KOPT-K1 (cell line): Measurements from ENCODE around the gene ADAMTS6.

Experiments used
- H3K27ac ChIP-seq: fragments of 200-600 bp; sonication (generic); 2 replicates; pipeline ENCODE4 v1.5.1; 2016; ENCODE audit warnings: antibody characterized with exemption, mild to moderate bottlenecking, low read depth, low read length; ENCODE audit not compliant: poor library complexity, severe bottlenecking
- H3K36me3 ChIP-seq: fragments of 200-600 bp; sonication (generic); 2 replicates; pipeline ENCODE4 v1.5.1; 2017; ENCODE audit warnings: antibody characterized with exemption, mild to moderate bottlenecking, low read length, moderate library complexity; ENCODE audit not compliant: insufficient read depth
- H3K9me3 ChIP-seq: fragments of 200-600 bp; sonication (generic); 2 replicates; pipeline ENCODE4 v1.5.1; 2017; ENCODE audit warnings: antibody characterized with exemption, low read length, mild to moderate bottlenecking; ENCODE audit not compliant: insufficient read depth, poor library complexity, severe bottlenecking

Gene ADAMTS6

DNA sequence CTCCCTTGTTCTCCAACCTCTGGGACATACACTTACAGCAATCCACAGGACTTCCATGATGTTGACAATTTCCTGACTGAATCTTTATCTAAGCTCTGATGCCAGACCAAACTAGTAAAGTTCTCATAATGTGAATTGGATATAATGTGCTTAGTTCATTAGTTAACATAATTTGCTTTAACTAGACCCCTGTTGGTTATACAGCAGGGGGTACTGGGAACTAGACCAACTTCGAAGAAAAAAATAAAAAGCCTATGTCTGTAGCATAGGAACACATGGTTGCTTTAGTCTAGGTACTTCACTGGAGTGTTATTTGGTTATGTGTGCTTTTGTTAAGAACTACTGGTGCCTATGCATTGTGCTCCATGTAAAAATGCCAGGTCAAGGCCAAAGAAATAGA is 173.8 kb downstream of the ADAMTS6 start:
- no peaks in the 10 kb centered on the region for H3K36me3 ChIP-seq
- H3K27ac ChIP-seq, result no peak overlapping the region
- no peaks in the 10 kb centered on the region for H3K9me3 ChIP-seq

GRCh38 chr5:65307088-65307487 is 174.6 kb downstream of the ADAMTS6 start:
- no peaks in the 10 kb centered on the region for H3K36me3 ChIP-seq
- H3K27ac ChIP-seq, result no peak overlapping the region
- H3K9me3 ChIP-seq, result no peaks in the 10 kb centered on the region

GRCh38 chr5:65305913-65306312 is 175.8 kb downstream of the ADAMTS6 start:
- no peak overlapping the region for H3K27ac ChIP-seq
- H3K9me3 ChIP-seq, result no peaks in the 10 kb centered on the region
- H3K36me3 ChIP-seq, result no peaks in the 10 kb centered on the region

- no peak overlapping the region for H3K27ac ChIP-seq
- H3K36me3 ChIP-seq, result no peaks in the 10 kb centered on the region
- H3K9me3 ChIP-seq, result no peaks in the 10 kb centered on the region
Observed at GRCh38 chr5:65299861-65300260, 181.9 kb downstream of the ADAMTS6 start.

DNA sequence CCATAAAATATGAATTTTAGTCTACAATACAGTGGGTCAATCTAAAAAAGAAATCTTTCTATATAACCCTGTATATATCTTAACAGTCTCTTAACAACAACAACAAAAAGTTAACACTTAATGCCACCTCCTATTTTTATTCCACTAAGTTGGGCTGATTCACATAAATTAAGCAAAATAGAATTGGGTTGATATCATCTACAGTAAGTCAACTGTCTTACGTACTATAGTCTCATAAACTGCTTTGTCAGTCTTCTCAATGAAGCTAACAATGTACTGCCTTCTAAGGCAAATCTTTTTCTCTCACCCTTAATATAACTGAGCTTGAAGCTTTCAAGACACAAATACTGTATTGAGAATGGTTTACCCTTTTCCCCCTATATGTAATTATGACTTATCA is 185.7 kb downstream of the ADAMTS6 start:
- H3K9me3 ChIP-seq, result no peaks in the 10 kb centered on the region

GRCh38 chr5:65292196-65292595 is 189.5 kb downstream of the ADAMTS6 start:
- H3K9me3 ChIP-seq, result no peaks in the 10 kb centered on the region
- no peak overlapping the region for H3K27ac ChIP-seq
- H3K36me3 ChIP-seq, result no peaks in the 10 kb centered on the region

More for the DNA sequence above, 185.7 kb downstream of the ADAMTS6 start:
- Histone ChIP-seq H3K27ac (no peak overlapping the region), H3K36me3 (no peaks in the 10 kb centered on the region)

DNA sequence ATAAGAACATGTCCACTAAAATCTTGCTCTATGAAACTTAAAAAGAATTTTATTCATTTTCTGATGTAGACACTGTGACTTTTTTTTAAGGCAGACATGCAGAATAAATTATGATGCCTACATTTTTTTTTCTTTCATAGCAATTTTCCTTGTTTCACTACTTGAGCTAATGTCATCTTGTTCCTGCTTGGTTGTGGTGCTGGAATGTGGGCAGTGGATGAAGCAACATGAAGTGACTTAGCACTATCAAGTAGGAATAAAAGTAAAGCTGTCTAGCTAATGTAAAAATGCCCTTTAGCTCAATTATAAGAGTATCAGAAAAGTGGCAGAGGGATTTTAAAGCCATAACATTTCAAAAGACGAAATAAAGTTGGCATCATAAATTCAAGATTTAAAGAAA is 191.0 kb downstream of the ADAMTS6 start:
- no peaks in the 10 kb centered on the region for H3K36me3 ChIP-seq
- no peak overlapping the region for H3K27ac ChIP-seq
- no peaks in the 10 kb centered on the region for H3K9me3 ChIP-seq

GRCh38 chr5:65288657-65289056 is 193.1 kb downstream of the ADAMTS6 start:
- H3K36me3 ChIP-seq, result no peaks in the 10 kb centered on the region
- no peak overlapping the region for H3K27ac ChIP-seq
- H3K9me3 ChIP-seq, result no peaks in the 10 kb centered on the region

GRCh38 chr5:65279603-65280002 is 202.1 kb downstream of the ADAMTS6 start:
- Histone ChIP-seq H3K27ac (no peak overlapping the region), H3K9me3 (no peaks in the 10 kb centered on the region), H3K36me3 (no peaks in the 10 kb centered on the region)

DNA sequence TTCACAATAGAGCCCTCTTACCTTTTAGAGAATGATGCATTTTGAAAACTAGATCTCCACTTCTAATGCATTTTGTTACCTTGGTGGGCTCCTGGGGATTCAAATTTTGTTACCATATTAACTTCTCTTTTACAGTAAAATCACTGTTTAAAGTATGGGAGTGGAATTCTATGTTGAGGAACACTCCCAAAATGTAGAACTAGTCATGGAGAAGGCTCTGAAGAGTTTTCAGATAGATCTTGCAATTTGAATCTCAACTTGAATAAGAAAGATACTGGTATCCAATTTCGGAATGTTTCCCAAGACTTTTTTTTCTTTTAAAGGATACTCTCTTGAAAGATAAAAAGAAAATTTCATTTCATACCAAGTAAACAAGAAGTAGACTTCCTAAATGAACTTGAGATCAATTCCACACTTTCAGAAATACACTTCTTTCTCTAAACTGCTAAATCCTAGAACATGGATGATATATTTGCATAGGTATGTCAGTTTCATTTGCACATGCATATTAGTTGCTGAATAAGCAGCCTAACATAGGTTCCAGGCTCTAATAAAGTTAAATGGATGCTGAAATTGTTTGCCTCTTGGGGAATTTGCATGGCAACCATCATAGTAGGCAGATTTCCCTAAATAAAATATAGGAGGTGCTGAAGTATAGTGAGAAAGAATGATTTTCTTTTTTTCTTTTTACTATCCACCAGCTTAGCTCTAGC is 205.4 kb downstream of the ADAMTS6 start:
- H3K27ac ChIP-seq, result no peak overlapping the region
- no peaks in the 10 kb centered on the region for H3K36me3 ChIP-seq
- H3K9me3 ChIP-seq, result no peaks in the 10 kb centered on the region

GRCh38 chr5:65271906-65272305 is 209.8 kb downstream of the ADAMTS6 start:
- no peaks in the 10 kb centered on the region for H3K9me3 ChIP-seq
- H3K36me3 ChIP-seq, result no peaks in the 10 kb centered on the region
- H3K27ac ChIP-seq, result no peak overlapping the region

DNA sequence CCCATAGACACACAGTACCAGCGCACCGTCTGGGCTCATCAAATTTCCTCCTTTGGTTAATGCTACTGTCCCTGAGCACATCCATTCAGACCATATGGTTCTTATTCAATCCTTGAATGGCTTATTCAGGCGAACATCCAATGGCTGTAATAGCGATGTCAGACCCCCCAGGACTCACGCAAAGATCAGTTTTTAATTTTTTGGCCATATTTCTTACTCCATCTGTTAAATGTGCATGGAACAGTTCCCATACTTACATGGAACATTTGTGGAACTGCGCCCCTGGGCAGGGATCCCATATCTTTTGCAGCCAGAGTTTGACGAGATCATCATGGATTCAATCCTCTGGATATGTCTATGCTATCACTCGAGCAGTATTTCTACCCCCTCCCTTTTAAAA is 213.2 kb downstream of the ADAMTS6 start:
- no peaks in the 10 kb centered on the region for H3K36me3 ChIP-seq
- H3K27ac ChIP-seq, result no peak overlapping the region

DNA sequence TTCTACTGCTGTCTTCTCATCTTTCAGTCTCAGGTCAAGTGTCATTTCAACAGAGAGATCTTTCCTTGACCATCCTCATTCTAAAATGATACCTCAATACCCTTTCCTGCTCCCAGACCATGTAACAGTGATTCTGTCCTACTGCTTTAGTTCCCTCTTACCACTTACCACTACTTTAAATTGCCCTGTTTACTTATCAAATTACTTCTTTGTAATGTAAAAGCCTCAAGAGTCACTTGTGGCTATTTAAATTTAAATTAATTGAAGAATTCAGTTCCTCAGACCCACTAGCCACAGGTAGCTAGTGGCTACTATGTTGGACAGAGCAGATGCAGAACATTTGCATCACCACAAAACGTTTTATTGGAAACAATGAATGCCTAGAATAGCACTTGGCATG is 217.3 kb downstream of the ADAMTS6 start:
- H3K36me3 ChIP-seq, result no peaks in the 10 kb centered on the region
- no peak overlapping the region for H3K27ac ChIP-seq
- H3K9me3 ChIP-seq, result no peaks in the 10 kb centered on the region

More for the DNA sequence above, 213.2 kb downstream of the ADAMTS6 start:
- H3K9me3 ChIP-seq, result no peaks in the 10 kb centered on the region

GRCh38 chr5:65263321-65263720 is 218.4 kb downstream of the ADAMTS6 start:
- Histone ChIP-seq H3K27ac (no peak overlapping the region), H3K9me3 (no peaks in the 10 kb centered on the region), H3K36me3 (no peaks in the 10 kb centered on the region)

GRCh38 chr5:65262649-65263059 is 219.1 kb downstream of the ADAMTS6 start:
- Histone ChIP-seq H3K27ac (no peak overlapping the region), H3K36me3 (no peaks in the 10 kb centered on the region), H3K9me3 (no peaks in the 10 kb centered on the region)

DNA sequence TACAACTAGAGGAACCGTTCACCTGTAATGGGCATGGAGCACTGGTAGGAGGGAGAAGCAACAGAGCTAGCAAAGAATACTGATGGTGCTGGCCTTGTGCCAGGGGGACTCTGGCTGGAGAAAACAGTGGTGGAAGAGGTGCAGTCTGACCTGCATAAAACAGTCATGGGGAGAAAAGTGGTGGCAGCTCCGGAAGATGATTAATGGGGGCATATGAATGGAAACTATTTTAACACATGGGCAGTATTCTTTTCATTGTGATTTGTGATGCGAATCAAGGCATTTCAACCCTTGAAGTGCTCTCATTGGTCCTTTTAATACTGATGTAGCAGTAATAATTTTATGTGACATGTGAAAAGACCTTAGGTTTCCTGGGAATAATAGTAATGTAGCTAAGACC is 219.6 kb downstream of the ADAMTS6 start:
- Histone ChIP-seq H3K27ac (no peak overlapping the region), H3K36me3 (no peaks in the 10 kb centered on the region), H3K9me3 (no peaks in the 10 kb centered on the region)
